HT1080 (cell line): ENCODE measurements around the gene BANK1. TPM values are rescaled to one million over a fixed set of nuclear protein-coding genes. Genes with fewer than 3 reads are reported as not detected.

Experiments
- DNase-seq: peaks from one replicate; pipeline ENCODE4 v3.0.0-alpha.2; 2015; ENCODE audit warnings: low read depth
- total RNA-seq: library from RNA; depleted of rRNA; stranded (reverse); fragments of >200 nt; shearing (Covaris generic); gene quantifications from 2 replicates; pipeline ENCODE4 v1.2.3, GENCODE V29; 2014

Gene BANK1
- total RNA-seq, 1 experiment from 2014 or later: not detected

DNA sequence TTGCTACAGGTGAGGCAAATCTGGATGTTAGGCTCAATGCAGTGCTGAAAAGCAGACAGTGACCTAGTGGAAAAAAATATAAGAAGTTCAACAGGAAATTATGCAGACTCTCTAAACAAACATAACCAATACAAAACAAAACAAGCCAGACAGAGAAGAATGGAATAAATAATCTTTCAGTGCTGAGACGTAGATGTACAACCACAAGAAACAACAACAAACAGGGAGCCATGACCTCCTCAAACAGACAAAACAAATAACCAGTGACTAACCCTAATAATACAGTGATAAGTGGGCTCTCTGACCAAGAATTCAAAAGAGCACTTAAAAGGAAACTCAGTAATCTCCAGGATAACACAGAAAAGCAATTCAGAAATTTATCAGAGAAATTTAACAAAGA is 315.5 kb downstream of the BANK1 start:
- no peak for DNase-seq

DNA sequence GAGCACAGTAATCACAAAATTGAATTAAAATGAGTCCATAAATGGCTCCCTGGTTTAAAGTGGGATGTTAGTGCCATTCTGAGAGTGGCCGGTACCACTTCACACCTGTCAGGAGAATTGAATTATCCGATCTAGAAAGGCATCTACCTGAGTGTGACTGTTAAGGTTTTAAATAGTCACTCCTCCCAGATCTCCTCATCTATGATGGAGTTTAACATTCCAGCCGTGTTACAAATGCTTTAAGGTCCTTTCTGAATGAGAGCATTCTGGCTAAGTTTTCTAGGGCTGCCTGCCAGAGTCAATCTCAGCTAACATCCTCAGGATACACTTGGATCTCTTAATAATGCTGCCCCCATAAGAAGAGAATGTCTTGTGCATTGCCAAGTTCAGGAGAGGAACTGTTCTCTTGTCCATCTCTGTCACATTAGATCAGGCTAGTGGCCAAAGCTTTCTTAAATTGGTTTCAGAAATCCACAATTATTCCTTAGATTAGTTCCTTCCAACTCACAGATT is 323.6 kb downstream of the BANK1 start:
- DNase-seq: no peak

DNA sequence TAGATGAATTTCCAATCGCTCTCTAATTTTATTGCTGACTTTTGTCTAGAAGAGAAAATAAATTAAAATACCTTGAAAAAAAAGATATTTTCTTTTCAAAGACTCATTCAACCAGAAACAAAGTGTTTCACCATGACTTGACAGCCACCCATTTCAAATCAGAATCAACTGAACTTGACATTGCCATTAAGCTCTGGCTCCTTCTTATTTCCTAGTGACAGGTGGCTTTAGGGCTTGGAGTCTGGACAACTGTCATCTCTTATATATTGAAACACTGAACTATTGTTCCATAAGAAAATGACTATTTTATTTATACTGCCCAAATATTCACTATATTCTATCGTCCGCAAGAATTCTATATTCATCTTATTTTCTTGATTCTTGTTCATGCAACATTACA is 325.6 kb downstream of the BANK1 start:
- no peak for DNase-seq

DNA sequence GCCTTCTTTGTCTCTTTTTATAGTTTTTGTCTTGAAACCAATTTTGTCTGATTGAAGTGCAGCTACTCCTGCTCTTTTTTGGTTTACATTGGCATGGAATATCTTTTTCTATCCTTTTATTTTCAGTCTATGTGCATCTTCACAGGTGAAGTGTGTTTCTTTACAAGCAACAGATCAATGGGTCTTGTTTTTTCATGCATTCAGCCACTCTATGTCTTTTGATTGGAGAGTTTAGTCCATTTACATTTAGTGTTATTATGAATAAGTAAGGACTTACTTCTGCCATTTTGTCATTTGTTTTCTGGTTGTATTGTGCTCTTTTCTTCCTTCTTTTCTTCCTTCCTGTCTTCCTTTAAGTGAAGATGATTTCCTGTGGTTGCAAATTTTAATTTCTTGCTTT is 330.3 kb downstream of the BANK1 start:
- DNase-seq: no peak
